CD4-positive, alpha-beta T cell treated with Interferon alpha-2 for 1 hour (primary cell): Measurements from ENCODE around the gene RCOR3.
"Not testable (repeated sequence)": the region's sequence is repeated elsewhere in the genome, so short reads cannot be mapped to it uniquely, and the experiment has no call there.

Source experiments
- DNase-seq, 2 donors: peaks; one replicate each; pipeline ENCODE4 v3.0.0-alpha.2; 2020 to 2022

RCOR3 gene

DNA sequence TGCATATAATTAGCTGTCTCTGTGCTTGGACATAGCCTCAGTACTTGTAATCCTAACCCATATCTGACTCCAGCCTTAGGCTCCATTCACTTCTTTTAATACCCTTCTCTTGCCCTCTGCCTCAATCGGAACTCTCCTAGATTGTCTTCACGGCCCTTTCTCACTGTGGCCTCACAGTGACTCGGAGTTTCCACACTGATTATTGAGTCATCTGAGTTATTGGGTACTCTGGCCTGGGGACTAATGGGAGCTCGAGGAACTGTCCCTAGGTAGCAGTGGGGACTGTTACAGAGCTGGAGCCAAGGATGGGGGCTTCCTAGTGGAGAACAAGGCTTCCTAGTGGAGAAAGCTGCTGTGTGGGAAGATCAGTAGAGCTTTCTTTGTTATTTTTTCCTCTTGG lies 84.4 kb downstream of the RCOR3 start:
- no peak for DNase-seq

DNA sequence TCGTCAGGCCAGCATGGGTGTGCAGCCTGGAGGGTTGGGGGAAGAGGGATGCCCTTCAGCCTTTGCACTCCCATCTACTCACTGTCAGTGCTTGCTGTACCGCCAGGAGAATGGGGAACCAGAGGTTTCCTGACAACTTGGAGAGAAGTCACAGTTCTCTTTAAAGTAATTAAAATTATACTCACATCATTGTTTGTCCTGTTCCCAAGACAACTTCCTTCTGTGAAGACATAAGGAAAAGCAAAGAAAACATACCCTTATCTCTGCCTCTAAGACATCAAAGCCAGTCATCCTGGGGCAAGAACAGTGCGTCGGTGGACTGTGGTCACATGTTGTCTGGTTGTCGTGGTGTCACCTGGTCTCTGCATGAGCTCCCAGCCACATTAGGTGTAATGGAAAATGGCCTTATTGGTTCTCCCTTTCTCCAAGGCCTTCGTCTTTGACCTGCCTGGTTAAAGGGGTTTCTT lies 85.0 kb downstream of the RCOR3 start:
- DNase-seq, result no peak

DNA sequence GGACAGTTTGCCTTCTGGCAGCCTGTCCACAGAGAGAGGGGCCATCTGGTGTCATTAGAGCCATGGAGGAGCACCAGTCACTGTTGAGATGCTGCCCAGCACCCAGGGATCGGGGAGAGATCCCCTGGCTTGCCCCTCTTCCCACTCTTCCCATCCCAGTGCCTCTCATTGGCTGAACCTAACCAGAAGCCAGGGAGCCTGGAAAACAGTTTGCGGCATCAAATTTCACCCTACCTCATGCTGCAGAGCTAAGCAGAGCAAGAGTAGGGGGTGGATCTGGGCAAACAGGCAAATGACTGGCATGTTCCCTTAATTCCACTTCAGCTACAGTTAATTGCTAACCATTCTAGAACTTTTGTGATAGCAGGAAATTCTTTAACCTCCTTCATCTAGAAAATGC lies 86.6 kb downstream of the RCOR3 start:
- DNase-seq, result no peak

DNA sequence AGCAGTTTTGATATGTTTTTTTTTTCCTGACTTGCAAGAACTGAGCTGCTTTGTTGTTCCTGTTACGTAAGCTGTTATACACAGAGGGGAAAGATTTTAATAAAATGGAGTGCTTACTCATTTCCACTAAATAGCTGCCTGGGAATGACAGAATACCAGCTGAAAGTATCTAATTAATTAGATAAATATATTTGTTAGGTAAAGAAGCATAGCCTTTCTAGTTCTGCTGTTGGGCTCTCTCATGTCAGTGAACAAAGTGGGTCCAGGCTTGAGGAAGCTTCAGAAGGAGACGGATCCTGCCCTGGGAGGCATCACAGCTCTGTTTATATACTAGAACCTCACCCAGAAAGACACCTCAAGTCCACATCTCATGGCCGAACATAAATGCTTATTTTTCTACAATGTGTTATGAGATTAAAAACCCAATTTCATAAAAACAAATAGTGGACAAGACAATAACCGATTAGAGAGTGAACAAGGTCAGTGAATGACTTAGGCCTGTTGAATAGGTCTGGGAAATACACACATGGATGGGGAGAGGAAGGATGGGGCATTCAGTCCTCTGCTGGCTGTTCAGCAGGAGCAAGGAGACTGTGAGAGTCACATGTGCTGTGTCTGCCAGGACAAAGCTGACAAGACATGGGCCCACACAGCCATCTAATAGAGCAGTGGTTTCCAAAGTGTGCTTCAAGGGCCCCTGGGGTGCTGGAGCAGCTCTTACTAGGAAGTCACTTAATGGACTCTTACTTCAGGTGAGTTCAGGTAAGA lies 88.1 kb downstream of the RCOR3 start:
- no peak for DNase-seq

DNA sequence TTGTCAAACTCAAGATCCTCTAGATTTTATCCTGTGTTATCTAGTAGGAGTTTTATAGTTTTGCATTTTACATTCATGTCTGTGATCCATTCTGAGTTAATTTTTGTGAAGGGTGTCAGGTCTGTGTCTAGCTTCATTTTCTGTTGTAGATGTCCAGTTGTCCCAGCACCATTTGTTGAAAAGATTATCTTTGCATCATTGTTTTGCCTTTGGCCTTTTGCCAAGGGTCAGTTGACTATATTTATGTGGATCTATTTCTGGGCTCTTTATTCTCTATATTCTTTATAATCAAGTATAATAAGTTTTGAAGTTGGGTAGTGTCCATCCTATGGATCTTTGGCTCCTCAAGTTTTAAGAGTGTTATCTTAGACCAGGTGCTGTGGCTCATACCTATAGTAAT lies 89.4 kb downstream of the RCOR3 start:
- no peak for DNase-seq

DNA sequence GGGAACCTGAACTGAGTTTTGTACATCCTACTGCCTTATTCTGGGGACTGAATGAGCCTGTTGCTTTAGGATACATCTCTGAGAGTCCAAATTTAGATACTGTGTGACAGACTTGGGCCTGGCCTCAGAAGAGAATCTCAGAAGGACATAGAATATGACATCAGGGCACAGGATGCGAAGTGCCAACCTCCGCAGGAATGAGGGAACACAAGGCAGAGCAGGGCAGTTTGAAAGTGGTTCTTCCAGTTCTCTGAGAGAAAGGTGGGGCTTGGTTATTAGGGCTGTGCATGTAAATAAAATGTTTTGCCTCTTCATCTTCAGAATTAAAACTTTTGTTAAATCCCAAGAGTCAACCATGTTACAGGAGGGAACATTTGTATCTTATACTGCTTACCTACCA lies 90.6 kb downstream of the RCOR3 start:
- DNase-seq, result no peak

DNA sequence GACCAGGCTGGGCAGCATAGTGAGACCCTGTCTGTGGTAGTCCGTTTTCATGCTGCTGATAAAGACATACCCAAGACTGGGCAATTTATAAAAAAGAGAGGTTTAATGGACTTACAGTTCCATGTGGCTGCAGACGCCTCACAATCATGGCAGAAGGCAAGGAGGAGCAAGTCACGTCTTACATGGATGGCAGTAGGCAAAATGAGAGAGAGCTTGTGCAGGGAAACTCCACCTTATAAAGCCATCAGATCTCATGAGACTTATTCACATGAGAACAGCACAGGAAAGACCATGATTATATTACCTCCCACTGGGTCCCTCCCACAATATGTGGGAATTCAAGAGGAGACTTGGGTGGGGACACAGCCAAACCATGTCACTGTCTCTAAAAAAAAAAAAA lies 92.9 kb downstream of the RCOR3 start:
- DNase-seq, result not testable (repeated sequence)

DNA sequence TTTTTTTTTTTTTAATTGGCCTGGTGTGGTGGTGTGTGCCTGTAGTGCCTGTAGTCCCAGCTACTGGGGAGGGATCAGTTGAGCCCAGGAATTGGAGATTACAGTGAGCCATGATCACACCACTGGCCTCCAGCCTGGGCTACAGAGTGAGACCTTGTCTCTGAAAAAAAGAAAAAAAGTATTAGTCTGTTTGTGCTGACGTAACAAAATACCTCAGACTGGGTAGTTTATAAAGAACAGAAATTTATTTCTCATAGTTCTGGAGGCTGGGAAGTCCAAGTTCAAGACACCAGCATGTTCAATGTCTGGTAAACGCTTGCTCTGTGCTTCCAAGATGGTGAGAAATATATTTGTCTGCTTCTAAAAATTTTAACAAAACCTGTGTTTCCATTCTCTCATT lies 93.3 kb downstream of the RCOR3 start:
- no peak for DNase-seq

DNA sequence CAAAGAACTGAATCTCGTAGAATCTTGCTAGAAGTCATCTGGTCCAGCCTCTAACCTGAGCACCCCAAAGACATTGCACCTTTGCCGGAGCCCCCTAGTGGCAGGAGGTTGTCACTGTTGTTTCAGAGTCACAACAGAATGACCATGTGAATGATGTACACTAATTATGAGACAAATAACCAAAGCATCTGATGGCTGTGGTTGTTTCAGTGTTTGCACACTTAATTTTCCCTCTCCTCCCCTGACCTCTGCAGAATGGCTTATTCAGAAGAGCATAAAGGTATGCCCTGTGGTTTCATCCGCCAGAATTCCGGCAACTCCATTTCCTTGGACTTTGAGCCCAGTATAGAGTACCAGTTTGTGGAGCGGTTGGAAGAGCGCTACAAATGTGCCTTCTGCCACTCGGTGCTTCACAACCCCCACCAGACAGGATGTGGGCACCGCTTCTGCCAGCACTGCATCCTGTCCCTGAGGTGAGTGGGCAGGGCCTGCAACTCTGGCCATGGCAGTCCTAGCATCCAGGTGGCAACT lies 93.9 kb downstream of the RCOR3 start:
- peak; percentile 53 to 65 for DNase-seq

DNA sequence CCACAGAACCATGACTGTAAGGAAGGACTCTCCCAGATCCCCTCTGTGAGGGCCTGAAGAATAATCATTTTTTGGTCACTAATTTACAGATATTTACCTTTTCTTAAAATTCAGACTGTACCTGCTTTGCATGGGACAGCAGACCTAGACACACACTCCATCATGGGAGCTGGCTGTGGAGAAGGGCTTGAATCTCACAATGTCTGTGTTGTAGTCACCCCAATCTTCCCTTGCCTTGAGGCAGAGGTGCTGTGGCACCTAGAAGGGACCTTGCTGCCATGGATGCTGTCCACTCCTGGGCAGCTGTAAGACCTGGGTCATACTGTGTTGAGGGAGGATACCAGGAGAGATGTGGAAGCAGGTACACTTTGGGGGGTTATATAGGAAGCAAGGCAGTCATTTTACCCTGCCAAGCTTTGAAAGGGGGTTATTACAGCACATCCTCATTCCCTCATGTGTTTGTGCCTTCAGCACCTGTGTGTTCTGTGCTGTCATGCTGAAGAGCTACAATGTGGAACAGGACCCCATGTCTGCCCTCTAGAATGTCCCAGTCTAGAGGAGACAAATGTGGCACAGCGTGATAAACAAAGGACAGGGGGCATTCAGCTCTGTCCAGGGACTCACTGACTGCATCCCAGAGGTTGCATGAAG lies 94.5 kb downstream of the RCOR3 start:
- DNase-seq, result no peak

DNA sequence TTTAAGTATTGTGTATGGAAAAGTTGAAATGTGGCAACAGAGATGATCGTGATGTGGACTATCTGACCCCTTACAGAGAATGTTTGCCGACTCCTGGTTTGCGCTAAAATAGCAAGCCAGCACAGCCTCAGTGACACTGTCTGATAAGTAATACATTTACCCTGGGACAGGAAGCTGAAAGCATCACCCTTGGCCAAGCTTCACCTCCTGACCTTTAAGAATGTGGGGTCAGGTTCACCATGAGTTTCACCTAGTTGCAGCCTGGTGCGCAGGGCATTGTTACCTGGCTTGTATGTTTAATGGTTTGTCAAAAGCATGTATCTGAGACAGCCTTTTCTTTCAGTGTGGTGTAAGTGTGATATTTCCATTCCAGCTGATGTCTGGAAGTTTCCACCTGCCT lies 96.7 kb downstream of the RCOR3 start:
- no peak for DNase-seq

DNA sequence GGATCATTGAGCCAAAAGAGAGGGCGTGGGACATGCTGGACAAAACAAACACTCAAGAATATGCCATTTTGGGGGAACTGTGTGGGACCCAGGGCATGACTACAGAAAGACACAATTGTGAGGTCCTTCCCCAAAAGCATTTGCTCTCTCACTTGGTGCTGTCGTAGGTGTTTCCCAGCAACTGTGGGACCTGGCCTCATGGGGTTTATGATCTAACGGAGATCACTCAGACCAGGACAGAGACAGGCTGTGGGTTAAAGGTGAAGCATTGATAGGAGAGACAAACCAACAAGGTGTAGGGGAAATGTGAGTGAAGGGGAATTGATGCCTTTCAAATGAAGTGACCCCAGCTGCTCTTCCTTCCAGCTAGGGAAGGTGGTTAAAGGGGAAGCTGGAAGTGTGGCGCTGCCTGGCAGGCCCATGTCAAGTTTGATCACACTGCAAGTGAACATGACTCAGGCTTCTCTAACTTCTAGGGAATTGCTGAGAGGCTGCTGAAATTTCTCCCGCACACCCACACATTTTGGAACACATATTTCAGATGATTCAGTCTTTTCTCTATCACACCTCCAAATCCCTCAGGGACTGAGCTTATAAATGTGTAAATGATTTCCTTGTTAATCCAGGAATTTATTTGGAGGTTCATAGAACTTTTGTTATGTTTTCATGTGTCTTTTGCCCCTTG lies 97.7 kb downstream of the RCOR3 start:
- no peak for DNase-seq

DNA sequence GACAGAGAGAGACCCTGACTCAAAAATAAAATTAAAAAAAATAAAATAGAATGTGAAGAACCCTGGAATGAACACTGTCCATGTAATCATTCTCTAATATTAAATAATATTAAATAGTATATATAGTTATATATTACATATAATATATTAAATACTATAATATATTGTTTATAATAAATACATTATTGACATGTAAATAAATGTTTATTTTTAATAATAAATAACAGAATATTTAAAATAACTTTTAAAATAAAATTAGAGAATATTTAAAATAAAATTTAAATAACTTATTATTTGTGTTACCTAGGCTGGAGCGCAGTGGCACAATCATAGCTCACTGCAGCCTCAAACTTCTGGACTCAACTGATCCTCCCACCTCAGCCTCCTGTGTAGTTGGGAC lies 99.5 kb downstream of the RCOR3 start:
- no peak for DNase-seq

DNA sequence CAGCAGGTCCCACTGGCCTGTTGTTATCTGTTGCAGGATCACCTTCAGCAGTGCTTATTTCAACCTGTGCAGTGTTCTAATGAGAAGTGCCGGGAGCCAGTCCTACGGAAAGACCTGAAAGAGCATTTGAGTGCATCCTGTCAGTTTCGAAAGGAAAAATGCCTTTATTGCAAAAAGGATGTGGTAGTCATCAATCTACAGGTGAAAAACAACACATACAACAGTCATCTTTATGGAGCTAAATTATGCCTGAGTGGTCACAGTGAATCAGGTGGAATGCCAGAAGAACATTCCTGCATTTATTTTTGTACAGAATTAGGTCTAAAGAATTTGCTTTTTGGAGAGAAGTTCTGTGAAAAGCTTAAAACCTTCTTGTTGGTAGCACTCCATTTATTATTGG lies 100.7 kb downstream of the RCOR3 start:
- DNase-seq, result no peak

DNA sequence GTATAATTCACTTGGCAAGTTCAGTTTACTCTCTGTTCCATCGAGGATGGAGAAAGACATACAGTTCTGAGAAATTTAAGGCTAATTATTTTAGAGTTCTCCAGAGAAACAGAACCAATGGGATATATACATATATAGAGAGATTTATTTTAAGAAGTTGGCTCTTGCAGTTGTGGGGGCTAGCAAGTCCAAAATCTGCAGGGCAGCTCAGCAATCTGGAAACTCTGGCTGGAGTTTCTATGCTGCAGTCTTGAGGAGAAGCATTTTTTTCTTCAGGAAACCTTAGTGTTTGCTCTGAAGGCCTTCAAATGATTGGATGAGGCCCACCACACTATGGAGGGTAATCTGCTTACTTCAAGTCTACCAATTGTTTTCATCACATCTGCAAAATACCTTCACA lies 102.0 kb downstream of the RCOR3 start:
- DNase-seq, result no peak
